ENCODE measurements around the gene DYRK4.

DNA sequence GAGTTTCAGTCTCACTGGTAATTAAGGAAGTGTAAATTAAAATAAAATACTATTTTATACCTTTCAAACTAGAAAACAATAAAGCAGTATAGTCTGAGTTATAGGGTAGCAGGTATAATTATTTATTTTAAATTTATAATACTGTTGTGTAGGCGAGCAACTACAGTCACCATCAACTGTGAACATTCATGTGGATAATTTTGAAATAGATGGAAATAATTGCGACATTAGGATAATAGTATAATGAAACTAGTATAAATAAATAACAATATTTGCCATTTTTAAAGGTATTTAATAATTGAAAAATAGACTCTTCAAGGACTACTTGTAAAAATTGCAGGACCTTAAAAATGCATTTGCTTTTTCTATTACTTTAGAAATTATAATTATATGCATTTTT, 3.8 kb upstream of the DYRK4 start:
- TF ChIP-seq, protein P1, sequence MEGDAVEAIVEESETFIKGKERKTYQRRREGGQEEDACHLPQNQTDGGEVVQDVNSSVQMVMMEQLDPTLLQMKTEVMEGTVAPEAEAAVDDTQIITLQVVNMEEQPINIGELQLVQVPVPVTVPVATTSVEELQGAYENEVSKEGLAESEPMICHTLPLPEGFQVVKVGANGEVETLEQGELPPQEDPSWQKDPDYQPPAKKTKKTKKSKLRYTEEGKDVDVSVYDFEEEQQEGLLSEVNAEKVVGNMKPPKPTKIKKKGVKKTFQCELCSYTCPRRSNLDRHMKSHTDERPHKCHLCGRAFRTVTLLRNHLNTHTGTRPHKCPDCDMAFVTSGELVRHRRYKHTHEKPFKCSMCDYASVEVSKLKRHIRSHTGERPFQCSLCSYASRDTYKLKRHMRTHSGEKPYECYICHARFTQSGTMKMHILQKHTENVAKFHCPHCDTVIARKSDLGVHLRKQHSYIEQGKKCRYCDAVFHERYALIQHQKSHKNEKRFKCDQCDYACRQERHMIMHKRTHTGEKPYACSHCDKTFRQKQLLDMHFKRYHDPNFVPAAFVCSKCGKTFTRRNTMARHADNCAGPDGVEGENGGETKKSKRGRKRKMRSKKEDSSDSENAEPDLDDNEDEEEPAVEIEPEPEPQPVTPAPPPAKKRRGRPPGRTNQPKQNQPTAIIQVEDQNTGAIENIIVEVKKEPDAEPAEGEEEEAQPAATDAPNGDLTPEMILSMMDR (IDR thresholded peaks at IDR 0.05; ENCODE audit: borderline replicate concordance, extremely low read depth, low read length, poor library complexity, severe bottlenecking), result no peak
- TF ChIP-seq EZH2 (IDR thresholded peaks at IDR 0.05; ENCODE audit: borderline replicate concordance, low read depth, low read length, severe bottlenecking), result no peak

Measured in DND-41 (cell line).